ENCODE results near the gene FBXL13. TPM values are rescaled to one million over a fixed set of nuclear protein-coding genes. Genes with fewer than 3 reads are reported as not detected.
"Not testable (repeated sequence)": the region's sequence is repeated elsewhere in the genome, so short reads cannot be mapped to it uniquely, and the experiment has no call there.

The FBXL13 gene
- total and polyA plus RNA-seq, 12 donors: 0.61 to 6.8 (median 2.7) TPM

DNA sequence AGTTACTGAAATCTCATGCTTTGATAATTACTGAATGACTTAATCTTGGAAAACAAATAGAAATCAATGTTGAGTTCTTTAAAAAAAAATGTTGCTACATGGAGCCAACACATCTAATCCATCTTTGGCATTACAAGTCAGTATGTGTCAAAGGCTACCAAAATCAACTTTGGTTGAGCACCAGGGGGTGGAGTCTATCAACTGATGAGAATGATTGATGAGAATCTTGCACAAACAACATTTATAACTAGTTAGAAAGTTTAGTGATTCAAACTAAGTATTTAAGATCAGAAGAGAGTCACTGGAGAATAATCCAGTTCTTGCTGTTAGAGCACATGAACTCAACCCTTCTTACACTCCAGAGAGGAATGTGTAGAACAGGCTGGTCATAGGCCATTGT lies 232.3 kb downstream of the FBXL13 start:
- Histone ChIP-seq H3K36me3 (replicated peaks in 1 of 2) (no peaks in the 10 kb centered on the region), H3K27me3 (no peaks in the 10 kb centered on the region), H3K4me3 (no peak overlapping the region), H3K9me3 (replicated peaks in 1 of 3) (no peaks in the 10 kb centered on the region), H3K4me1 (replicated peaks in 1 of 2) (no peaks in the 10 kb centered on the region), H3K27ac (no peak overlapping the region)
- TF ChIP-seq, protein P1, sequence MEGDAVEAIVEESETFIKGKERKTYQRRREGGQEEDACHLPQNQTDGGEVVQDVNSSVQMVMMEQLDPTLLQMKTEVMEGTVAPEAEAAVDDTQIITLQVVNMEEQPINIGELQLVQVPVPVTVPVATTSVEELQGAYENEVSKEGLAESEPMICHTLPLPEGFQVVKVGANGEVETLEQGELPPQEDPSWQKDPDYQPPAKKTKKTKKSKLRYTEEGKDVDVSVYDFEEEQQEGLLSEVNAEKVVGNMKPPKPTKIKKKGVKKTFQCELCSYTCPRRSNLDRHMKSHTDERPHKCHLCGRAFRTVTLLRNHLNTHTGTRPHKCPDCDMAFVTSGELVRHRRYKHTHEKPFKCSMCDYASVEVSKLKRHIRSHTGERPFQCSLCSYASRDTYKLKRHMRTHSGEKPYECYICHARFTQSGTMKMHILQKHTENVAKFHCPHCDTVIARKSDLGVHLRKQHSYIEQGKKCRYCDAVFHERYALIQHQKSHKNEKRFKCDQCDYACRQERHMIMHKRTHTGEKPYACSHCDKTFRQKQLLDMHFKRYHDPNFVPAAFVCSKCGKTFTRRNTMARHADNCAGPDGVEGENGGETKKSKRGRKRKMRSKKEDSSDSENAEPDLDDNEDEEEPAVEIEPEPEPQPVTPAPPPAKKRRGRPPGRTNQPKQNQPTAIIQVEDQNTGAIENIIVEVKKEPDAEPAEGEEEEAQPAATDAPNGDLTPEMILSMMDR (IDR thresholded peaks at IDR 0.05): no peak
- TF ChIP-seq POLR2A (IDR thresholded peaks at IDR 0.05): no peak
- intact Hi-C loops (cut with DNase I): no loop called here
- no peak for DNase-seq

DNA sequence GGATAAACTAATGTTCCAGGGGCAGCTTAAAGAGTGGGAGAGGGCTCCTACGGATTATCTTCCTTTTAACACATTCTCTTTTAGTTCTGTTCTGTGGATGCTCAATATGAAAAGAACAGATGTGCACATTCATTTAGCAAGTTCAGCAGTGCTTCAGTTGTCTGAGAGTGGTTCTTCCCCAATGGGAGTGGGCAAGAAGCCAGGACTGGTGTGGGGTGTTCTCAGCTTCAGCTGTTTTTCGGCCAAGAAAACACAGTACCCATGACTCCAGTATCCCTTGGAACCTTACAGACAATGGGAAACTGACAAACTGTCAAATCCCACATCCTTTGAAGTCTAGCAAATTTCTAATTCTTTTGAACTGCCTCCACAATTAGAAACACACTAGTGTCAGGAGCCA lies 233.3 kb downstream of the FBXL13 start:
- H3K36me3 ChIP-seq (replicated peaks in 1 of 2): no peaks in the 10 kb centered on the region
- 69 to 73% (median 71%) methylated on average over 2 of the region's 2 CpGs for WGBS, 4 donors
- DNase-seq: peak in 3 of 7 donors; percentile 13 to 24 (median 17)
- intact Hi-C loops (cut with DNase I): no loop called here
- H3K4me3 ChIP-seq: no peak overlapping the region
- H3K27ac ChIP-seq: no peak overlapping the region
- H3K4me1 ChIP-seq (replicated peaks in 1 of 2): no peaks in the 10 kb centered on the region
- no peaks in the 10 kb centered on the region for H3K27me3 ChIP-seq
- TF ChIP-seq, protein P1 (IDR thresholded peaks at IDR 0.05): no peak
- no peak for TF ChIP-seq POLR2A (IDR thresholded peaks at IDR 0.05)
- H3K9me3 ChIP-seq (replicated peaks in 1 of 3): no peaks in the 10 kb centered on the region

DNA sequence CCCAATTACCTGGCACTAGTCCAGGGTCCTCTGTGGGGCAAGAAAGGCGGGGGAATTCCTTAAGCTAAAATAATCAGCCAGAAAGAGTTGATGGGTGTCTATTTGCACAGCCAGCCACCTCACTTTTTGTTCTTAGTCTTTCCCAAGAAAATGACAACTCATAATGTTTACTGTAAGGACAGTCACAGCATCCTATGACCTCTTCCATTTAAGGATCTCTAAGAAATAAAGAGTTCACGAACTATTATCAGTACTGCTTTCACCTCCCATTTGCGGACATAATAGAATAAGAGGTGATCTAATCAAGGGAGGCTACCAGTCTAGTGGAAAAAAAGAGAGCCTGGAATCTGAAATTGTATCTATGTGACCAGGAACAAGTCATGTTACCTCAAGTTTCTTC lies 234.2 kb downstream of the FBXL13 start:
- intact Hi-C loops (cut with DNase I): no loop called here
- no peak overlapping the region for H3K4me3 ChIP-seq
- TF ChIP-seq, protein P1 (IDR thresholded peaks at IDR 0.05): no peak
- TF ChIP-seq POLR2A (IDR thresholded peaks at IDR 0.05): no peak
- WGBS, 4 donors: 89 to 94% (median 93%) methylated on average over 3 of the region's 3 CpGs
- no peaks in the 10 kb centered on the region for H3K36me3 ChIP-seq (replicated peaks in 1 of 2)
- no peak overlapping the region for H3K27ac ChIP-seq
- H3K9me3 ChIP-seq (replicated peaks in 1 of 3): no peaks in the 10 kb centered on the region
- H3K27me3 ChIP-seq: no peaks in the 10 kb centered on the region
- no peaks in the 10 kb centered on the region for H3K4me1 ChIP-seq (replicated peaks in 1 of 2)
- DNase-seq: no peak

DNA sequence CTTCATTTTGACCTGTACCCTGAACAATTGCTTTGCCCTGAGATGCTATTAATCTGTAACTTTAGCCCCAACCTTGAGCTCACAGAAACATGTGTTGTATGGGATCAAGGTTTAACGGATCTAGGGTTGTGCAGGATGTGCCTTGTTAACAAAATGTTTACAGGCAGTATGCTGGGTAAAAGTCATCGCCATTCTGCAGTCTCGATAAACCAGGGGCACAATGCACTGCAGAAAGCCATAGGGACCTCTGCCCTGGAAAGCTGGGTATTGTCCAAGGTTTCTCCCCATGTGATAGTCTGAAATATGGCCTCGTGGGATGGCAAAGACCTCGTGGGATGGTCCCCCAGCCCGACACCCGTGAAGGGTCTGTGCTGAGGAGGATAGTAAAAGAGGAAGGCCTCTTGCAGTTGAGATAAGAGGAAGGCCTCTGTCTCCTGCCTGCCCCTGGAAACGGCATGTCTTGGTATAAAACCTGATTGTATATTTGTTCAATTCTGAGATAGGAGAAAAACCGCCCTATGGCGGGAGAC lies 236.0 kb downstream of the FBXL13 start:
- intact Hi-C loops (cut with DNase I); H3K27me3 ChIP-seq; H3K4me3 ChIP-seq; H3K36me3 ChIP-seq (replicated peaks in 1 of 2); DNase-seq; H3K4me1 ChIP-seq (replicated peaks in 1 of 2); H3K27ac ChIP-seq; H3K9me3 ChIP-seq (replicated peaks in 1 of 3): not testable (repeated sequence)
- WGBS, 4 donors: 84 to 95% (median 89%) methylated on average over 10 of the region's 10 CpGs

DNA sequence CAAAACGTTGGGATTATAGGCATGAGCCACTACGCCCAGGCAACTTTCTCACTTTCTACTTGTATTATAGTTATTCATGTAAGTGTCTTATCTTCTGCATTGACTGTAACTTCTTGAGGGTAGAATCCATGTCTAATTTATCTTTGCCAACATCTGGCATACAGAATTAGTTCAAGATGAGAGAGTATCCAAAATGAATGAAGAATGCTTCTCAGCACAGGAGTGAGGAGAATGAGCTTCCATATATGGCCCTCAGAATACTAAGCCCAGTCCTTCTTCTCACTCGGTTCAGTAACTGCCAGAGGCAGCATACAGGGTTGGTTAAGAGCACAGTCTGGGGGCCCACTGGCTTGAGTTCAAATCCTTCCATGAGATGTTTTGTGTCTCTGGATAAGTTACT lies 236.8 kb downstream of the FBXL13 start:
- no peak for TF ChIP-seq POLR2A (IDR thresholded peaks at IDR 0.05)
- TF ChIP-seq, protein P1 (IDR thresholded peaks at IDR 0.05): no peak
- no peaks in the 10 kb centered on the region for H3K27me3 ChIP-seq
- H3K9me3 ChIP-seq (replicated peaks in 1 of 3): no peaks in the 10 kb centered on the region
- H3K36me3 ChIP-seq (replicated peaks in 1 of 2): no peaks in the 10 kb centered on the region
- intact Hi-C loops (cut with DNase I): no loop called here
- peaks cover 0 to 4% of the 10 kb centered on the region in 2 donors for H3K4me1 ChIP-seq (replicated peaks in 1 of 2)
- DNase-seq: no peak
- 88 to 93% (median 91%) methylated on average over 3 of the region's 3 CpGs for WGBS, 4 donors
- H3K4me3 ChIP-seq: no peak overlapping the region
- H3K27ac ChIP-seq: no peak overlapping the region
